Tibial nerve (tissue), 4 donors: ENCODE results near the gene FBH1.

Source experiments
- EP300 ChIP-seq, 2 donors: sonication (generic); formaldehyde crosslinking; IDR thresholded peaks; one replicate each; pipeline ENCODE4 v1.6.1; 2017; ENCODE audit warnings: antibody characterized with exemption in 2 of 2, mild to moderate bottlenecking in 1 of 2
- TF ChIP-seq, protein P1 (sequence below), 5 experiments: fragments of 200-600 bp in 3 of 5; fragments of 450-650 bp in 2 of 5; sonication (generic) in 3 of 5; IDR thresholded peaks; one replicate each; pipeline ENCODE4 v1.5.1; 2016 to 2019; ENCODE audit warnings: antibody characterized with exemption in 5 of 5, mild to moderate bottlenecking in 3 of 5, moderate library complexity in 2 of 5

DNA sequence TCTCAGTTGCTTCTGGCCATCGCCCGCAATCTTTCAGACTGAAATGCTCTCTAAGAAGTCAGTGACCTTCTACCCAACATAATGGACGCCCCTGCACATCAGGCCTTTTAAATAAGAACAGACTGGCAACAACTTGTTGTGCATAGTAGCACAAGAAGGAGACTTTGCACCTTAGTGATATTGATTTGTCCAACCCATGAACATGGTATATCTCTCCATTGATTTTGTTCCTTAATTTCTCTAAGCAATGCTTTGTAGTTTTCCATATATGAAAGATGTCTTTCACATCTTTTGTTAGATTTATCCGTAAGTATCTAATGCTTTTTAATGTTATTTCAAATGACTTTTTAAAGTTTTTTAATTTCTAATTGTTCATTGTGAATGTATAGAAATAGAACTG lies 83.0 kb downstream of the FBH1 start:
- TF ChIP-seq, protein P1, sequence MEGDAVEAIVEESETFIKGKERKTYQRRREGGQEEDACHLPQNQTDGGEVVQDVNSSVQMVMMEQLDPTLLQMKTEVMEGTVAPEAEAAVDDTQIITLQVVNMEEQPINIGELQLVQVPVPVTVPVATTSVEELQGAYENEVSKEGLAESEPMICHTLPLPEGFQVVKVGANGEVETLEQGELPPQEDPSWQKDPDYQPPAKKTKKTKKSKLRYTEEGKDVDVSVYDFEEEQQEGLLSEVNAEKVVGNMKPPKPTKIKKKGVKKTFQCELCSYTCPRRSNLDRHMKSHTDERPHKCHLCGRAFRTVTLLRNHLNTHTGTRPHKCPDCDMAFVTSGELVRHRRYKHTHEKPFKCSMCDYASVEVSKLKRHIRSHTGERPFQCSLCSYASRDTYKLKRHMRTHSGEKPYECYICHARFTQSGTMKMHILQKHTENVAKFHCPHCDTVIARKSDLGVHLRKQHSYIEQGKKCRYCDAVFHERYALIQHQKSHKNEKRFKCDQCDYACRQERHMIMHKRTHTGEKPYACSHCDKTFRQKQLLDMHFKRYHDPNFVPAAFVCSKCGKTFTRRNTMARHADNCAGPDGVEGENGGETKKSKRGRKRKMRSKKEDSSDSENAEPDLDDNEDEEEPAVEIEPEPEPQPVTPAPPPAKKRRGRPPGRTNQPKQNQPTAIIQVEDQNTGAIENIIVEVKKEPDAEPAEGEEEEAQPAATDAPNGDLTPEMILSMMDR (IDR thresholded peaks at IDR 0.05): no peak
- no peak for TF ChIP-seq EP300 (IDR thresholded peaks at IDR 0.05)
